Gastrocnemius medialis (tissue), 4 donors: Measurements from ENCODE around the gene LAMTOR2.

ENCODE experiments used
- CTCF ChIP-seq, 5 experiments: fragments of 450-650 bp in 3 of 5; fragments of 200-600 bp in 2 of 5; sonication (generic) in 2 of 5; IDR thresholded peaks in 4 of 5; conservative IDR thresholded peaks in 1 of 5; 1 replicate in 4 of 5; 2 replicates in 1 of 5; pipeline ENCODE4 v1.5.1; 2016 to 2019; ENCODE audit warnings: antibody characterized with exemption in 5 of 5, mild to moderate bottlenecking in 3 of 5, moderate library complexity in 3 of 5
- POLR2A ChIP-seq, 2 donors: fragments of 450-650 bp; IDR thresholded peaks; one replicate each; pipeline ENCODE4 v1.6.1; 2017; ENCODE audit warnings: antibody characterized with exemption in 2 of 2, mild to moderate bottlenecking in 2 of 2, moderate library complexity in 2 of 2

- TF ChIP-seq CTCF (IDR thresholded peaks at IDR 0.05 in 4 of 5, conservative IDR thresholded peaks at IDR 0.05 in 1 of 5) (no peak), POLR2A (IDR thresholded peaks at IDR 0.05) (no peak)
Measured at GRCh38 chr1:156106624-156107488, 52.3 kb downstream of the LAMTOR2 start.
